AG08395 (cell line): Measurements from ENCODE around the gene RPS2.
A peak's percentile ranks its signal among the peaks of the same experiment; 100 is the strongest.
"Not testable (repeated sequence)": the region's sequence is repeated elsewhere in the genome, so short reads cannot be mapped to it uniquely, and the experiment has no call there.

Source experiments
- DNase-seq: peaks from one replicate; pipeline ENCODE4 v3.0.0; 2012; ENCODE audit warnings: mixed read lengths, low spot score

The RPS2 gene

DNA sequence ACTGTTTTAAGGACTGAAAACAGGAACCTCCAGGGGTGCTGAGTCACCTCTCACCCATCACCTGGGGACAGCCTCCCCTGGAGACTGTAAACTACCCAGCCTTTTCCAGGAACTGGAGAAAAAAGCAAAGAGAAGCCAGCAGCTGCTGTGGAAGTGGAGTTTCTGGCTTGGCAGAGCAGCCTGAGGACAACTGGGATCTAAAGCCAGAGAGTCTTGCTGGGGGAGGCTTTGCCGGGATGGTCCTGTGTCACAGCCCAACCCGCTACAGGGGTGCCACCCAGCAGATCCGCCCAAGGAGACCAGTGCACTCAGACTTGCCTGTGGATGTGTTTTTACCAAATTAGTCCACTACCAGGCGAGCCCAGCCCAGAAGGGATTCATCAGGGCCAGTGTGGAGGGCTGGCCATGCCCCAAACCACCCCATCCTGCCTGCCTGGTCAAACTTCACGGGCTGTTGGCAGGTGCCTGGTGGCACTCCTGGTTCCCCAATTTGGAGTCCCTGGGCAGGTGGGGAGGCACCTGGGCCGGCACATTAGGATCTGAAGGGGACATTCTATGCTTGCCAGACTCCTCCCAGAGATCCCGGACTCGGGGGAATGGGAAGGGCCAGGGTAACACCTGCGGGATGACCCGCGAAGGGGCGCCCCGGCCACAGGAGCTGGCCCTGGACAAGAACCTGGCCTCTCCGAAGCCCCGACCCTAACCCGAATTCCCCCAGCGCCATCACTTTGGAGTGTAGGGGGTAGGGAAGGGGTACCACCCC is 22.4 kb downstream of the RPS2 start:
- no peak for DNase-seq

DNA sequence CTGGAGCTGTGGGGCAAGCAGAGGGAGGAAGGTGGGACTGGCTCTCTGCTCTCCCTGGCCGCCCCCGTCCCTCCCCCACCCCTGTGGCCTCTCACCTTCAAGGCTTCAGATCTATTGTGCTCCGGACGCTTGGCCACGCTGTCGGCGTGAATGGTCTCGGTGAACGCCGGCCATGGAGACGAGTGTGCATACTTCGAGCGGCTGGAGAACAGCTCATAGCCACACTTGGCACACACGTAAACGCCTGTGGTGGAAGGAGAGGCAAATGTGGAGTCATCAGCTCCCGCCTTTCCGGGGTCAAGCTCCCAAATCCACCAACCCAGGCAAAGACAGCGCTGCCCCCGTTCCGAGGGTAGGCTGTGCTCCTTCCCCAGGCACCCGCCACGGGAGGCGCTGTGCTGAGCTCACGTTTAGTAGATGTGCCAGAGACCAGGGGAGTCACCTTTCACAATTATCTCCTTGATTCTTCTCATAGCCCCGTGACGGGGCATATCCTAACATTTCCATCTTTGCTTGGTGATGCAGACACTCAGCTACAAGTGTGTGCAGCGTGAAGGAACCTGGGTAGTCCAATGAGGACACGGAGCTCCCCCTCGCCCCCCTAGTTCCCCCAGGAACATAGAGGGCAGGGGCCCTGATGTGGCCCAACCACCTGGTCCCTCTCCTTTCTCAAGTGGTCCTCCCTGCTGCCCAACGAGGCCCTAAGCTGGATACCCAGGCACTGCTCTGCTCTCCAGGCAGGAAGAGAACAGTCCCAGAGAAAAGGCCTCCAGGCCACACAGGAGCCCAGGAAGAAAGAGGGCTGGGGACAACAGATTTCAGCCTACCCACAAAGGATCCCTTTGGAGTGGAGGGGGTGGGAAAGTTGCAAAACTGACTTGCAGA is 23.2 kb downstream of the RPS2 start:
- DNase-seq = no peak

GRCh38 chr16:1940273-1941161 is 24.1 kb downstream of the RPS2 start:
- DNase-seq = no peak

DNA sequence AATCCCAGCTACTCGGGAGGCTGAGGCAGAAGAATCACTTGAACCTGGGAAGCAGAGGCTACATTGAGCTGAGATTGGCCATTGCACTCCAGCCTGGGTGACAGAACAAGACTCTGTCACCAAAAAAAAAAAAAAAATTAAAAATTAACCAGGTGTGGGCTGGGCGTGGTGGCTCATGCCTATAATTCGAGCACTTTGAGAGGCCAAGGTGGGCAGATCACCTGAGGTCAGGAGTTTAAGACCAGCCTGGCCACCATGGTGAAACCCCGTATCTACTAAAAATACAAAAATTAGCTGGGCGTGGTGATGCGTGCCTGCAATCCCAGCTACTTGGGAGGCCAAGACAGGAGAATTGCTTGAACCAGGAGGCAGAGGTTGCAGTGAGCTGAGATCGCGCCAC is 24.8 kb downstream of the RPS2 start:
- DNase-seq = not testable (repeated sequence)

GRCh38 chr16:1938910-1939309 is 25.7 kb downstream of the RPS2 start:
- DNase-seq = no peak

DNA sequence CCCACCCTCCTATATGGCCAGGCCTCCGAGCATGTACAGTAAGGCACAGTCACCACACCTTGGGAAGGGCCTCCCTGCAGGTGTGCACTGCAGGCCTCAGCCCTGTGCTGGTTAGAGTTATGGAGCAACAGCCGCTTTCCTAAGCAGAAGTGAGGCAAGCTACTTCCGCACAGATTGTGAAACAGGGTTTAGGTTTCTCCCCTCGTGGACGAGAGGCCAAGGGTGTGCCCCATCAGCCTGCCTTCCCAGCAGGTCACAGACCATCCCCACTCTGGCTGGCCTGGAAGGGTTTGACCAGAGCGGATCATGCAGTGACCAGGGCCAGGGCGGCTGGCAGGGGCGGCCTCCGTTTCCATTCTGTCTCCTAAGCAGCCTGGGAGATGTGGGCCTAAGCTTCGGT is 26.3 kb downstream of the RPS2 start:
- no peak for DNase-seq

DNA sequence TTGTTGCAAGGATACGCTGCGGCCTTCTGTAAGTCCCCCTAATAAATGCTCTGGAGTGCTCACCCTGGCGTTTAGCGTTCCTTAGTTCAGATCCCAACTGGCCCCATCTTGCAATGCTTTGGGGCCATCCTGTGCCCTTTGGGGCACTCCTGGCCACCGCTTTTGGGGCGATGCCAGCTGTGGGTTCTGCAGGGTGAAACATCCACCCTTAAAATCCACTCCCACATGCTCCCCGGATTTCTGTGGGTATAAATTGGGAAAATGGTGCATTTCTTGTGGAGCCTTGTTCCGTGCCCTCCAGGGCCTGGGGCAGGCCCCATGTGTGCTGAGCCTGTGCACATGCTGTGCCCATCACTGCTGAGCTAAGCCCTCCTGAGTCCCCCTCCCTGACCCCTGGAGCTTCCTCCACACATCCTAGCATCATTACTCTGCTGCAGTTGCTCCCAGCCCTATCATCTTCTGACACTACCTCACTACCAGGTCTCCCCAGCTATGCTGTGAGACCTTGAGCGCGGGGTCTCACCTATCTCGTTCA is 27.6 kb downstream of the RPS2 start:
- DNase-seq = no peak

DNA sequence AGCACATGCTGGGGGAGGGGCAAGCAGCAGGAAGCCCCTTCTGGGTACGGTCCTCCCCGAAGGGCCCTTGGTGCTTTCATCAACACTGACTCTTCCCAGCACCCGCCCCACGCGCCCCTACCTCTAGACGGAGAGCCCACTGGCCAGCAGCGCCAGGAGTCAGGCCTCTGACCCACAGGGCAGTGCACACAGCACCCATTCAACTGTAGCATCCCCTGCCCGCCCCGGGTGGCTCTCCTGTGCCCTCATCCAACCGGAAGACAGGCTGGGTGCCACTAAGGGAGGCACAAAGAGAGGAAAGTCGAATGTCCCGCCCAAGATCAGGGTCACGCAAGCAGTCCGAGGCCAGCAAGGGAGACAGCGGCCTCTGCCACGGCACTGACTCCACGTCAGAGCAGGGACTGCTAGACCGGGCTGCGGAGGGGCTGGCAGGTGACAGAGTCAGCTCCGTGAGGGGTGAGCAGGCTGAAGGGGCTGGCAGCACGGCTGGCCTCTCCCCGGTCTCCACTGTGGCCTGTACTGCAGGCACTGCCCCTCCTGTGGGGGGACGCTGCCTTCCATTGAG is 31.4 kb downstream of the RPS2 start:
- DNase-seq = no peak

DNA sequence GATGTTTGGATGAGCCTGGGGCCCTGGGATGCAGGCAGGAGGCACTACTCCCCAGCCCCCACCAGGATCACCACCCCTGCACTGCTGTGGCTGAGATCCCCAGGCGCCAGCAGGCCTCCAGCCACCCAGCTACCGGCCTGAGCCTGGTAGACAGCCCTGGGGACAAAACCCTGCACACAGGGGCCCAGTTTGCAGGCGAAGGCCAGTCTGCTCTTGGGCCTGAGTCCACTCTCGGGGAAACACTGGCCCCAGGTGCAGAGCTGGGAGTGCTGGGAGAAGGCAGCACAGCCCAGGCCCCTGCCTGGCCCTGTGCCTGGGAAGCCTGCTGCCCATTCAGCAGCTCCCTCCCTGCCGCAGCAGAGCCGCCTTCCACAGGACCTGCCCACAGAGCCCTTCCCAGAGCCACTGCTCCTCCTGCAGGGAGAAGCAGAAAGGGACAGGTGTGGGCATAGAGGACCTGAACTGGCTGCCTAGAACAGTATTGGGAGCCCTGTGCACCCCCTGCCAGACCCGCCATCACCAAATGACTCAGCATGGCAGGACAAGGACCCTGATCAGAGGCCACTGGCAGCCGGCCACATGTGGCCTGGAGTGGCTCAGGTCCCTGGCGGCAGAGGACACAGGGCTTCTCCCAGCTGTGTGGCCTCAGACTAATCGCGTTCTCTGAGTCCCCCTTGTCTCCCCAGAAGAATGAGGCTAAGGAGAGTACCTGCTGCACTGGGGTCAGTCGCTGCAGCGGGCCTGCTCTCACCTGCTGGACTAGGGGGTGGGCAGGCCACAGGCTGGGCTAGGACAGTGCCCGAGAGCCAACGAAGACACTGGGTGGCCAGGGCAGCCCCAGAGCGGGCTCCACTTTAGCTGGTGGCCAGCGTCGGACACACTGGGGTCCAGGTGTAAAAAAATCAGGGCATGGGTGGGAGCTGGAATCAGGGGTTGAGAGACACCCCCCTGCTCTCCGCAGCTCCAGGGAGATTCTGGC is 32.3 kb downstream of the RPS2 start:
- no peak for DNase-seq

DNA sequence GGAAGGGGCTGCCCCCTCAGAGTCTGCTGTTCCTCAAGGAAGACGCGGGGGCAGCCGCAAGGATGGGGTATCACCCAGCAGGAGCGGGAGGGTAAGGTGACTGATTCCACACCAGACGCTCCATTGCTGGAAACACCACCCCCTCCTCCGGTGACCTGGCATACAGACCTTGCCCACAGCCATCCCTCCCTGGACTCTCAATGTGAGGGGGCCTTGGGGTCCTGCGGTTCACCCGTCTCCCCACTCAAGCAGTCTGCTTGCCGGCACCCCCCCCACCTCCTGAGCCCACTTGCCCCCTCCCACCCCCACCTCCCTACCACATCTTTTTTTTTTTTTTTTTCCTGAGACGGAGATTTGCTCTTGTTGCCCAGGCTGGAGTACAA is 34.3 kb downstream of the RPS2 start:
- DNase-seq = no peak

GRCh38 chr16:1929578-1930337 is 34.9 kb downstream of the RPS2 start:
- DNase-seq = peak; percentile 98

DNA sequence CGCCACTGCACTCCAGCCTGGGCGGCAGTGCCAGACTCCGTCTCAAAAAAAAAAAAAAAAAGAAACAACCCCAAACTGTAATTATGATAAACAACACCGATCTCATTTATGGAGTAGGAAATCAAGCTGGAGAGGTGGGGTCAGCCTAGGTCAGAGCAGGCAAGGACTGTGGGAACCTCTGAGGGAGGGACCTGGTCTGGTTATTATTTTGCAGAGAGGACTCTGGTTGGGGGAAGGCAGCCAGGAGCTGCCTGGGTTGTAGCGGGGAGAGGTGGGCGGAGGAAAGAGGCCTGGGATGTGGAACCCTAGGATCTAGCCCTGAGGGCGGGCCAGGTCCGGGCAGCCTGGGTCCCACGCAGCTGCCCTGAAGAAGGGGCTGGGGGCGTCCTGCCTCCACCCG is 35.5 kb downstream of the RPS2 start:
- peak; percentile 59 for DNase-seq

DNA sequence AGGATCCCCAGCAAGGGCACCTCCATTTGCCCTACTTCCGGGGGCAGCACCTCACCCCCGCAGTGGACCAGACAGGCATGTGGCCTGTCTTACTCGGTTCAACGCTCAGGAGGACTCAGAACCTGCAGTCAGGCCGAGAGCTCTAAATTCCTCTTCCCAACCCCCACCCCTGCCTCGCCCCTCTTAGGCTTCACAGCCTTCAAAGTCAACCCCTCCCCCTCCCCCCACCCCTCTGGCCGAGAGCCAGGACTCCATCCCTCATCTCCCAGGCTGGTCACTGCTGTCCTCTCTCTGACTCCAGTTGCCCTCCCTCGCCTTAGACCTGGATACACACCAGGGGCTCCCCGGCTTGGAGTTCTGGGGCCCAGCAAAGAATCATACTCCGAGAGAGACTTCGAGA is 38.4 kb downstream of the RPS2 start:
- DNase-seq = no peak

DNA sequence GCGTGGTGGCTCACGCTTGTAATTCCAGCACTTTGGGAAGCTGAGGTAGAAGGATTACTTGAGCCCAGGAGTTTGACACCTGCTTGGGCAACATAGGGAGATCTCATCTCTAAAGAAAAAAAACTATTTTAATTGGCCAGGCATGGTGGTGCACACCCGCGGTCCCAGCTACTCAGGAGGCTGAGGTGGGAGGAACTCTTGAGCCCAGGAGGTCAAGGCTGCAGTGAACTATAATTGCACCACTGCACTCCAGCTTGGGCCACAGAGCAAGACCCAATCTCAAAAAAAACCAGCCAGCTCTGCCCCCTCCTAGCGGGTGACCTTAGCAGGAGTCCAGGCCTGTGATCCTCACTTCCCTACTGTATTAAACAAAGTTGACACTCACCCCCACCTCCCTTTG is 40.5 kb downstream of the RPS2 start:
- no peak for DNase-seq

GRCh38 chr16:1923299-1924034 is 41.2 kb downstream of the RPS2 start:
- peak; percentile 69 for DNase-seq

DNA sequence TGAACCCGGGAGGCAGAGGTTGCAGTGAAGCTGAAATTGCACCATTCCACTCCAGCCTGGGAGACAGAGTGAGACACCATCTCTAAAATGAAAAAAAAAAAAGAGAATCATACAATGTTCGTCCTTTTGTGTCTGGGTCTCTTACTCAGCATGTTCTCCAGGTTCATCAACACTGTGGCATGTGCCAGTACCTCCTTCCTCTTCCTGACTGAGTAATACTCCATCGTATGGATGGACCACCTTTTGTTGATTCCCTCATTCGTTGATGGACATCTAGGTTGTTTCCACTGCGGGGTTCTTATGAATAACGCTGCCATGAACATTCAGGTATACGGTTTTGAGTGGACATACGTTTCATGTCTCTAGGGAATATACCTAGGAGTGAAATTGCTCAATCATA is 42.3 kb downstream of the RPS2 start:
- DNase-seq = no peak

GRCh38 chr16:1920727-1921171 is 43.9 kb downstream of the RPS2 start:
- no peak for DNase-seq

GRCh38 chr16:1920122-1920521 is 44.5 kb downstream of the RPS2 start:
- DNase-seq = not testable (repeated sequence)
